ENCODE results near the gene APOA4. TPM values are rescaled to one million over a fixed set of nuclear protein-coding genes. Genes with fewer than 3 reads are reported as not detected.

Gene APOA4
- total RNA-seq, 2 donors from 2014 or later: 0.35 to 0.38 TPM

- no peak overlapping the region for H3K27ac ChIP-seq (ENCODE audit: low read depth, low read length)
- WGBS, 2 experiments (ENCODE audit: insufficient coverage in 1 of 2, insufficient read length in 1 of 2): 91 to 94% methylated on average over 6 of the region's 6 CpGs
- no peak for DNase-seq
- H3K4me3 Mint-ChIP-seq: no peak overlapping the region
- no peak overlapping the region for H3K27ac Mint-ChIP-seq
- no peaks in the 10 kb centered on the region for H3K4me1 ChIP-seq (ENCODE audit: control insufficient read depth, insufficient read depth, low read length)
- H3K9ac ChIP-seq (ENCODE audit: extremely low read depth, low read length, poor library complexity, severe bottlenecking): no peak overlapping the region
- no peaks in the 10 kb centered on the region for H3K27me3 ChIP-seq (ENCODE audit: control insufficient read depth, insufficient read depth, low read length, poor library complexity, severe bottlenecking)
- H3K9me3 ChIP-seq (ENCODE audit: control insufficient read depth, low read length): no peaks in the 10 kb centered on the region
- no peak for TF ChIP-seq CTCF (conservative IDR thresholded peaks at IDR 0.05)
- no peak overlapping the region for H3K4me3 ChIP-seq (ENCODE audit: low read length)
- H3K36me3 ChIP-seq (ENCODE audit: control insufficient read depth, insufficient read depth, low read length): peaks cover 87% of the 10 kb centered on the region
- no peaks in the 10 kb centered on the region for H3K9me3 Mint-ChIP-seq
- H3K4me1 Mint-ChIP-seq: no peaks in the 10 kb centered on the region
- H3K36me3 Mint-ChIP-seq (ENCODE audit: low read depth): peaks cover 60% of the 10 kb centered on the region
- no peaks in the 10 kb centered on the region for H3K27me3 Mint-ChIP-seq (ENCODE audit: insufficient read depth)
Measured at GRCh38 chr11:116866804-116867455, 43.8 kb upstream of the APOA4 start.

- 97 to 100% methylated on average over 1 of the region's 1 CpG for WGBS, 2 experiments (ENCODE audit: insufficient coverage in 1 of 2, insufficient read length in 1 of 2)
- no peak overlapping the region for H3K4me3 ChIP-seq (ENCODE audit: low read length)
- DNase-seq: no peak
- H3K27ac ChIP-seq (ENCODE audit: low read depth, low read length): no peak overlapping the region
- TF ChIP-seq CTCF (conservative IDR thresholded peaks at IDR 0.05): no peak
- no peaks in the 10 kb centered on the region for H3K27me3 ChIP-seq (ENCODE audit: control insufficient read depth, insufficient read depth, low read length, poor library complexity, severe bottlenecking)
- Mint-ChIP-seq H3K4me3 (no peak overlapping the region), H3K36me3 (ENCODE audit: low read depth) (peaks cover 63% of the 10 kb centered on the region), H3K27ac (no peak overlapping the region), H3K4me1 (no peaks in the 10 kb centered on the region), H3K27me3 (ENCODE audit: insufficient read depth) (no peaks in the 10 kb centered on the region), H3K9me3 (no peaks in the 10 kb centered on the region)
- H3K9ac ChIP-seq (ENCODE audit: extremely low read depth, low read length, poor library complexity, severe bottlenecking): no peak overlapping the region
- H3K9me3 ChIP-seq (ENCODE audit: control insufficient read depth, low read length): no peaks in the 10 kb centered on the region
- H3K4me1 ChIP-seq (ENCODE audit: control insufficient read depth, insufficient read depth, low read length): no peaks in the 10 kb centered on the region
- H3K36me3 ChIP-seq (ENCODE audit: control insufficient read depth, insufficient read depth, low read length): peaks cover 87% of the 10 kb centered on the region
Measured at GRCh38 chr11:116865696-116866095, 42.6 kb upstream of the APOA4 start.

GRCh38 chr11:116864531-116864930, 41.4 kb upstream of the APOA4 start:
- Histone ChIP-seq H3K27me3 (ENCODE audit: control insufficient read depth, insufficient read depth, low read length, poor library complexity, severe bottlenecking) (no peaks in the 10 kb centered on the region), H3K4me3 (ENCODE audit: low read length) (no peak overlapping the region), H3K27ac (ENCODE audit: low read depth, low read length) (no peak overlapping the region), H3K4me1 (ENCODE audit: control insufficient read depth, insufficient read depth, low read length) (no peaks in the 10 kb centered on the region), H3K9ac (ENCODE audit: extremely low read depth, low read length, poor library complexity, severe bottlenecking) (no peak overlapping the region), H3K9me3 (ENCODE audit: control insufficient read depth, low read length) (no peaks in the 10 kb centered on the region), H3K36me3 (ENCODE audit: control insufficient read depth, insufficient read depth, low read length) (peaks cover 86% of the 10 kb centered on the region)
- H3K36me3 Mint-ChIP-seq (ENCODE audit: low read depth): peaks cover 62% of the 10 kb centered on the region
- no peaks in the 10 kb centered on the region for H3K9me3 Mint-ChIP-seq
- no peak for DNase-seq
- peak overlapping the region; percentile 39 for H3K27ac Mint-ChIP-seq
- no peaks in the 10 kb centered on the region for H3K27me3 Mint-ChIP-seq (ENCODE audit: insufficient read depth)
- no peaks in the 10 kb centered on the region for H3K4me1 Mint-ChIP-seq
- no peak overlapping the region for H3K4me3 Mint-ChIP-seq
- no peak for TF ChIP-seq CTCF (conservative IDR thresholded peaks at IDR 0.05)
- WGBS, 2 experiments (ENCODE audit: insufficient coverage in 1 of 2, insufficient read length in 1 of 2): 91 to 93% methylated on average over 5 of the region's 5 CpGs
